Activated CD8-positive, alpha-beta T cell treated with anti-CD3 and anti-CD28 coated beads, Interleukin-2, amount 10 ng/mL, durations not matched to agents 7 days and 5 days (primary cell): ENCODE results near the gene NEK10. TPM values are rescaled to one million over a fixed set of nuclear protein-coding genes. Genes with fewer than 3 reads are reported as not detected.

ENCODE experiments used
- ATAC-seq: fragments of 150-1000 bp; cut with Tn5 transposase; one replicate; pipeline ENCODE4 v1.10.0; 2021; ENCODE audit warnings: moderate library complexity
- CTCF ChIA-PET: fragments of 350-600 bp; sonication (Branson Sonifier 250); formaldehyde crosslinking; loops from one replicate; lab custom pipeline; 2021; ENCODE audit warnings: antibody characterized with exemption; lab: Charles Lee
- POLR2A ChIA-PET: fragments of 350-600 bp; sonication (Branson Sonifier 250); formaldehyde crosslinking; loops from one replicate; lab custom pipeline; 2021; ENCODE audit warnings: antibody characterized with exemption; lab: Charles Lee
- DNase-seq: peaks from one replicate; pipeline ENCODE4 v3.0.0-alpha.2; 2020
- H3K27ac Mint-ChIP-seq: one replicate; pipeline ENCODE4 v1.8.0; 2021; ENCODE audit warnings: mild to moderate bottlenecking, mixed read lengths
- H3K27me3 Mint-ChIP-seq: one replicate; pipeline ENCODE4 v1.8.0; 2021; ENCODE audit warnings: low read depth, mixed read lengths
- H3K36me3 Mint-ChIP-seq: one replicate; pipeline ENCODE4 v1.8.0; 2021; ENCODE audit warnings: low read depth, mixed read lengths
- H3K4me1 Mint-ChIP-seq: one replicate; pipeline ENCODE4 v1.8.0; 2021; ENCODE audit warnings: low read depth, mixed read lengths
- H3K4me3 Mint-ChIP-seq: one replicate; pipeline ENCODE4 v1.8.0; 2021; ENCODE audit warnings: mild to moderate bottlenecking, mixed read lengths
- H3K9me3 Mint-ChIP-seq: one replicate; pipeline ENCODE4 v1.8.0; 2022; ENCODE audit warnings: mixed read lengths; ENCODE audit not compliant: insufficient read depth
- total RNA-seq, 2 experiments: library from RNA; stranded (reverse); gene quantifications; one replicate each; pipeline ENCODE4 v1.2.3, GENCODE V29; 2021

NEK10 gene
- total RNA-seq, 2 experiments from 2014 or later = 0.74 to 0.81 TPM

- Mint-ChIP-seq H3K36me3 (no peaks in the 10 kb centered on the region), H3K4me3 (no peak overlapping the region), H3K27me3 (no peaks in the 10 kb centered on the region), H3K9me3 (no peaks in the 10 kb centered on the region), H3K4me1 (no peaks in the 10 kb centered on the region), H3K27ac (no peak overlapping the region)
- ChIA-PET CTCF (no interaction called here), POLR2A (no interaction called here)
- ATAC-seq (no peak), DNase-seq (no peak)
Observed at GRCh38 chr3:27216955-27217552, 152.1 kb downstream of the NEK10 start.

GRCh38 chr3:27216295-27216855 is 152.8 kb downstream of the NEK10 start:
- no peaks in the 10 kb centered on the region for H3K4me1 Mint-ChIP-seq
- H3K9me3 Mint-ChIP-seq = no peaks in the 10 kb centered on the region
- POLR2A ChIA-PET = no interaction called here
- H3K36me3 Mint-ChIP-seq = no peaks in the 10 kb centered on the region
- no peak overlapping the region for H3K4me3 Mint-ChIP-seq
- H3K27ac Mint-ChIP-seq = no peak overlapping the region
- ATAC-seq (no peak), DNase-seq (no peak)
- H3K27me3 Mint-ChIP-seq = no peaks in the 10 kb centered on the region
- CTCF ChIA-PET = no interaction called here

GRCh38 chr3:27213450-27213849 is 155.7 kb downstream of the NEK10 start:
- POLR2A ChIA-PET = no interaction called here
- CTCF ChIA-PET = no interaction called here
- H3K27me3 Mint-ChIP-seq = no peaks in the 10 kb centered on the region

GRCh38 chr3:27209617-27210264 is 159.4 kb downstream of the NEK10 start:
- Mint-ChIP-seq H3K4me3 (no peak overlapping the region), H3K27me3 (no peaks in the 10 kb centered on the region), H3K27ac (no peak overlapping the region), H3K36me3 (no peaks in the 10 kb centered on the region), H3K9me3 (no peaks in the 10 kb centered on the region), H3K4me1 (no peaks in the 10 kb centered on the region)
- DNase-seq = no peak
- CTCF ChIA-PET = no interaction called here
- POLR2A ChIA-PET = no interaction called here
- ATAC-seq = no peak

More at GRCh38 chr3:27213450-27213849, 155.7 kb downstream of the NEK10 start:
- no peak overlapping the region for H3K27ac Mint-ChIP-seq
- no peaks in the 10 kb centered on the region for H3K9me3 Mint-ChIP-seq
- no peaks in the 10 kb centered on the region for H3K4me1 Mint-ChIP-seq
- DNase-seq = no peak
- H3K4me3 Mint-ChIP-seq = no peak overlapping the region
- H3K36me3 Mint-ChIP-seq = no peaks in the 10 kb centered on the region
- ATAC-seq = no peak

- POLR2A ChIA-PET = no interaction called here
- Mint-ChIP-seq H3K36me3 (no peaks in the 10 kb centered on the region), H3K4me1 (no peaks in the 10 kb centered on the region), H3K9me3 (no peaks in the 10 kb centered on the region), H3K4me3 (no peak overlapping the region), H3K27me3 (no peaks in the 10 kb centered on the region), H3K27ac (no peak overlapping the region)
- CTCF ChIA-PET = no interaction called here
- ATAC-seq = no peak
- DNase-seq = no peak
Observed at GRCh38 chr3:27208961-27209616, 160.1 kb downstream of the NEK10 start.

- ATAC-seq = no peak
Observed at GRCh38 chr3:27202959-27203358, 166.2 kb downstream of the NEK10 start.

GRCh38 chr3:27201492-27201891 is 167.7 kb downstream of the NEK10 start:
- ATAC-seq = no peak
- DNase-seq = no peak
- POLR2A ChIA-PET = no interaction called here
- no peaks in the 10 kb centered on the region for H3K27me3 Mint-ChIP-seq
- no peak overlapping the region for H3K27ac Mint-ChIP-seq
- no peak overlapping the region for H3K4me3 Mint-ChIP-seq
- H3K36me3 Mint-ChIP-seq = no peaks in the 10 kb centered on the region
- H3K9me3 Mint-ChIP-seq = no peaks in the 10 kb centered on the region
- CTCF ChIA-PET = no interaction called here
- no peaks in the 10 kb centered on the region for H3K4me1 Mint-ChIP-seq

More at GRCh38 chr3:27202959-27203358, 166.2 kb downstream of the NEK10 start:
- DNase-seq = no peak
- ChIA-PET POLR2A (no interaction called here), CTCF (interaction anchor here (1.0 kb wide), 1 partner anchor 50 kb away, joined by 3 read pairs; no protein-coding TSS in a partner anchor)
- Mint-ChIP-seq H3K27me3 (no peaks in the 10 kb centered on the region), H3K4me1 (no peaks in the 10 kb centered on the region), H3K36me3 (no peaks in the 10 kb centered on the region), H3K4me3 (no peak overlapping the region), H3K9me3 (no peaks in the 10 kb centered on the region), H3K27ac (no peak overlapping the region)

- Mint-ChIP-seq H3K9me3 (no peaks in the 10 kb centered on the region), H3K27ac (no peak overlapping the region), H3K27me3 (no peaks in the 10 kb centered on the region), H3K4me3 (no peak overlapping the region), H3K36me3 (no peaks in the 10 kb centered on the region), H3K4me1 (no peaks in the 10 kb centered on the region)
- ChIA-PET CTCF (no interaction called here), POLR2A (no interaction called here)
- DNase-seq = no peak
- ATAC-seq = no peak
Observed at GRCh38 chr3:27200721-27201489, 168.3 kb downstream of the NEK10 start.

- H3K4me1 Mint-ChIP-seq = no peaks in the 10 kb centered on the region
- H3K4me3 Mint-ChIP-seq = no peak overlapping the region
- H3K36me3 Mint-ChIP-seq = no peaks in the 10 kb centered on the region
- ChIA-PET CTCF (no interaction called here), POLR2A (no interaction called here)
- DNase-seq (no peak), ATAC-seq (no peak)
- H3K9me3 Mint-ChIP-seq = no peaks in the 10 kb centered on the region
- no peaks in the 10 kb centered on the region for H3K27me3 Mint-ChIP-seq
- H3K27ac Mint-ChIP-seq = no peak overlapping the region
Observed at GRCh38 chr3:27194861-27195483, 174.2 kb downstream of the NEK10 start.

GRCh38 chr3:27193056-27193455 is 176.1 kb downstream of the NEK10 start:
- Mint-ChIP-seq H3K4me3 (no peak overlapping the region), H3K9me3 (no peaks in the 10 kb centered on the region), H3K27ac (no peak overlapping the region), H3K27me3 (no peaks in the 10 kb centered on the region), H3K36me3 (no peaks in the 10 kb centered on the region), H3K4me1 (no peaks in the 10 kb centered on the region)
- DNase-seq (no peak), ATAC-seq (no peak)
- POLR2A ChIA-PET = no interaction called here
- CTCF ChIA-PET = no interaction called here

GRCh38 chr3:27186013-27186412 is 183.2 kb downstream of the NEK10 start:
- no peaks in the 10 kb centered on the region for H3K4me1 Mint-ChIP-seq
- no peaks in the 10 kb centered on the region for H3K36me3 Mint-ChIP-seq
- CTCF ChIA-PET = no interaction called here
- H3K27me3 Mint-ChIP-seq = no peaks in the 10 kb centered on the region
- H3K9me3 Mint-ChIP-seq = no peaks in the 10 kb centered on the region
- POLR2A ChIA-PET = no interaction called here
- ATAC-seq (no peak), DNase-seq (no peak)
- H3K27ac Mint-ChIP-seq = no peak overlapping the region
- no peak overlapping the region for H3K4me3 Mint-ChIP-seq
